Measurements from ENCODE around the gene HAPLN1. TPM values are rescaled to one million over a fixed set of nuclear protein-coding genes. Genes with fewer than 3 reads are reported as not detected.

Gene HAPLN1
- total RNA-seq, 2 donors from 2014 or later: 3.8 to 5.9 TPM

- Histone ChIP-seq H3K27me3 (no peaks in the 10 kb centered on the region), H3K4me3 (no peak overlapping the region), H3K4me1 (no peaks in the 10 kb centered on the region), H3K27ac (no peak overlapping the region), H3K36me3 (no peaks in the 10 kb centered on the region), H3K9ac (ENCODE audit: low read depth in 2 of 2, low read length in 2 of 2) (no peak overlapping the region), H3K9me3 (no peaks in the 10 kb centered on the region)
- intact Hi-C loops (cut with DNase I): no loop called here
- no peak for TF ChIP-seq CTCF (IDR thresholded peaks at IDR 0.05)
- DNase-seq: no peak
Measured at GRCh38 chr5:83751201-83751600, 30.5 kb upstream of the HAPLN1 start.

- Histone ChIP-seq H3K27me3 (no peaks in the 10 kb centered on the region), H3K4me1 (no peaks in the 10 kb centered on the region), H3K4me3 (no peak overlapping the region), H3K36me3 (no peaks in the 10 kb centered on the region), H3K9ac (ENCODE audit: low read depth in 2 of 2, low read length in 2 of 2) (no peak overlapping the region), H3K9me3 (no peaks in the 10 kb centered on the region), H3K27ac (no peak overlapping the region)
- no peak for DNase-seq
- no peak for TF ChIP-seq CTCF (IDR thresholded peaks at IDR 0.05)
- intact Hi-C loops (cut with DNase I): no loop called here
Measured at GRCh38 chr5:83750749-83751148, 30.1 kb upstream of the HAPLN1 start.

GRCh38 chr5:83745816-83746215, 25.2 kb upstream of the HAPLN1 start:
- H3K27ac ChIP-seq: no peak overlapping the region
- intact Hi-C loops (cut with DNase I): no loop called here
- no peaks in the 10 kb centered on the region for H3K4me1 ChIP-seq
- H3K36me3 ChIP-seq: no peaks in the 10 kb centered on the region
- DNase-seq: no peak
- no peaks in the 10 kb centered on the region for H3K9me3 ChIP-seq
- no peaks in the 10 kb centered on the region for H3K27me3 ChIP-seq
- no peak for TF ChIP-seq CTCF (IDR thresholded peaks at IDR 0.05)
- H3K4me3 ChIP-seq: no peak overlapping the region
- H3K9ac ChIP-seq (ENCODE audit: low read depth in 2 of 2, low read length in 2 of 2): no peak overlapping the region

GRCh38 chr5:83744821-83745220, 24.2 kb upstream of the HAPLN1 start:
- Histone ChIP-seq H3K36me3 (no peaks in the 10 kb centered on the region), H3K9ac (ENCODE audit: low read depth in 2 of 2, low read length in 2 of 2) (no peak overlapping the region), H3K27ac (no peak overlapping the region), H3K9me3 (no peaks in the 10 kb centered on the region), H3K4me1 (no peaks in the 10 kb centered on the region), H3K4me3 (no peak overlapping the region), H3K27me3 (no peaks in the 10 kb centered on the region)
- TF ChIP-seq CTCF (IDR thresholded peaks at IDR 0.05): no peak
- intact Hi-C loops (cut with DNase I): no loop called here
- DNase-seq: no peak

GRCh38 chr5:83742089-83742488, 21.4 kb upstream of the HAPLN1 start:
- H3K27me3 ChIP-seq: no peaks in the 10 kb centered on the region
- no peak overlapping the region for H3K9ac ChIP-seq (ENCODE audit: low read depth in 2 of 2, low read length in 2 of 2)
- no peaks in the 10 kb centered on the region for H3K4me1 ChIP-seq
- no peak overlapping the region for H3K4me3 ChIP-seq
- DNase-seq: no peak
- H3K36me3 ChIP-seq: no peaks in the 10 kb centered on the region
- H3K27ac ChIP-seq: no peak overlapping the region
- TF ChIP-seq CTCF (IDR thresholded peaks at IDR 0.05): no peak
- no peaks in the 10 kb centered on the region for H3K9me3 ChIP-seq
- intact Hi-C loops (cut with DNase I): no loop called here

- Histone ChIP-seq H3K27me3 (no peaks in the 10 kb centered on the region), H3K9ac (ENCODE audit: low read depth in 2 of 2, low read length in 2 of 2) (no peak overlapping the region), H3K4me3 (no peak overlapping the region), H3K27ac (no peak overlapping the region), H3K36me3 (no peaks in the 10 kb centered on the region), H3K4me1 (no peaks in the 10 kb centered on the region), H3K9me3 (no peaks in the 10 kb centered on the region)
- intact Hi-C loops (cut with DNase I): no loop called here
- TF ChIP-seq CTCF (IDR thresholded peaks at IDR 0.05): no peak
- no peak for DNase-seq
Measured at GRCh38 chr5:83741571-83741970, 20.9 kb upstream of the HAPLN1 start.

Data from colonic mucosa (tissue), 4 donors.